Measurements from ENCODE around the gene MFSD1. TPM values are rescaled to one million over a fixed set of nuclear protein-coding genes. Genes with fewer than 3 reads are reported as not detected.

MFSD1 gene
- total RNA-seq, 1 experiment from 2014 or later, result 50.7 TPM

GRCh38 chr3:158769549-158769948 lies 32.3 kb upstream of the MFSD1 start:
- H3K27ac ChIP-seq (ENCODE audit: low read length), result peak overlapping the region; percentile 65; the same call in 1 of the 2 replicates
- no peaks in the 10 kb centered on the region for H3K36me3 ChIP-seq (ENCODE audit: control insufficient read depth, insufficient read depth, low read length)
- DNase-seq (ENCODE audit: low read depth, low spot score) (no peak), ATAC-seq (no peak)
- ChIA-PET POLR2A (no interaction called here), CTCF (no interaction called here)
- peaks cover 24% of the 10 kb centered on the region for H3K4me1 ChIP-seq (ENCODE audit: control insufficient read depth, insufficient read depth, low read length)
- H3K9me3 ChIP-seq (ENCODE audit: control insufficient read depth, insufficient read depth, low read depth, low read length), result no peaks in the 10 kb centered on the region
- intact Hi-C loops (cut with micrococcal nuclease; ENCODE audit: unreplicated experiment) (no loop called here), in situ Hi-C loops (cut with HindIII; ENCODE audit: low pct_unique_long_range_greater_than_20kb, low sequenced_read_pairs) (no loop called here)
- TF ChIP-seq SIN3A (IDR thresholded peaks at IDR 0.05; ENCODE audit: borderline replicate concordance, insufficient read depth, low read depth, low read length) (no peak), TCF7L2 (IDR thresholded peaks at IDR 0.05; ENCODE audit: low read depth, low read length) (no peak), POLR2AphosphoS5 (IDR thresholded peaks at IDR 0.05; ENCODE audit: low read depth, low read length) (no peak)
- TF ChIP-seq, protein P1, sequence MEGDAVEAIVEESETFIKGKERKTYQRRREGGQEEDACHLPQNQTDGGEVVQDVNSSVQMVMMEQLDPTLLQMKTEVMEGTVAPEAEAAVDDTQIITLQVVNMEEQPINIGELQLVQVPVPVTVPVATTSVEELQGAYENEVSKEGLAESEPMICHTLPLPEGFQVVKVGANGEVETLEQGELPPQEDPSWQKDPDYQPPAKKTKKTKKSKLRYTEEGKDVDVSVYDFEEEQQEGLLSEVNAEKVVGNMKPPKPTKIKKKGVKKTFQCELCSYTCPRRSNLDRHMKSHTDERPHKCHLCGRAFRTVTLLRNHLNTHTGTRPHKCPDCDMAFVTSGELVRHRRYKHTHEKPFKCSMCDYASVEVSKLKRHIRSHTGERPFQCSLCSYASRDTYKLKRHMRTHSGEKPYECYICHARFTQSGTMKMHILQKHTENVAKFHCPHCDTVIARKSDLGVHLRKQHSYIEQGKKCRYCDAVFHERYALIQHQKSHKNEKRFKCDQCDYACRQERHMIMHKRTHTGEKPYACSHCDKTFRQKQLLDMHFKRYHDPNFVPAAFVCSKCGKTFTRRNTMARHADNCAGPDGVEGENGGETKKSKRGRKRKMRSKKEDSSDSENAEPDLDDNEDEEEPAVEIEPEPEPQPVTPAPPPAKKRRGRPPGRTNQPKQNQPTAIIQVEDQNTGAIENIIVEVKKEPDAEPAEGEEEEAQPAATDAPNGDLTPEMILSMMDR (IDR thresholded peaks at IDR 0.05), result no peak
- TF ChIP-seq, protein P2, sequence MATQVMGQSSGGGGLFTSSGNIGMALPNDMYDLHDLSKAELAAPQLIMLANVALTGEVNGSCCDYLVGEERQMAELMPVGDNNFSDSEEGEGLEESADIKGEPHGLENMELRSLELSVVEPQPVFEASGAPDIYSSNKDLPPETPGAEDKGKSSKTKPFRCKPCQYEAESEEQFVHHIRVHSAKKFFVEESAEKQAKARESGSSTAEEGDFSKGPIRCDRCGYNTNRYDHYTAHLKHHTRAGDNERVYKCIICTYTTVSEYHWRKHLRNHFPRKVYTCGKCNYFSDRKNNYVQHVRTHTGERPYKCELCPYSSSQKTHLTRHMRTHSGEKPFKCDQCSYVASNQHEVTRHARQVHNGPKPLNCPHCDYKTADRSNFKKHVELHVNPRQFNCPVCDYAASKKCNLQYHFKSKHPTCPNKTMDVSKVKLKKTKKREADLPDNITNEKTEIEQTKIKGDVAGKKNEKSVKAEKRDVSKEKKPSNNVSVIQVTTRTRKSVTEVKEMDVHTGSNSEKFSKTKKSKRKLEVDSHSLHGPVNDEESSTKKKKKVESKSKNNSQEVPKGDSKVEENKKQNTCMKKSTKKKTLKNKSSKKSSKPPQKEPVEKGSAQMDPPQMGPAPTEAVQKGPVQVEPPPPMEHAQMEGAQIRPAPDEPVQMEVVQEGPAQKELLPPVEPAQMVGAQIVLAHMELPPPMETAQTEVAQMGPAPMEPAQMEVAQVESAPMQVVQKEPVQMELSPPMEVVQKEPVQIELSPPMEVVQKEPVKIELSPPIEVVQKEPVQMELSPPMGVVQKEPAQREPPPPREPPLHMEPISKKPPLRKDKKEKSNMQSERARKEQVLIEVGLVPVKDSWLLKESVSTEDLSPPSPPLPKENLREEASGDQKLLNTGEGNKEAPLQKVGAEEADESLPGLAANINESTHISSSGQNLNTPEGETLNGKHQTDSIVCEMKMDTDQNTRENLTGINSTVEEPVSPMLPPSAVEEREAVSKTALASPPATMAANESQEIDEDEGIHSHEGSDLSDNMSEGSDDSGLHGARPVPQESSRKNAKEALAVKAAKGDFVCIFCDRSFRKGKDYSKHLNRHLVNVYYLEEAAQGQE (IDR thresholded peaks at IDR 0.05; ENCODE audit: insufficient read depth in 1 of 2, low read depth in 2 of 2, low read length in 1 of 2), result no peak
- BruUV-seq (replicated peaks), result no TSS peak
- no peaks in the 10 kb centered on the region for H3K27me3 ChIP-seq (ENCODE audit: control insufficient read depth, insufficient read depth, low read length)
- H3K4me3 ChIP-seq (ENCODE audit: low read depth in 2 of 2, low read length in 2 of 2), result no peak overlapping the region

DNA sequence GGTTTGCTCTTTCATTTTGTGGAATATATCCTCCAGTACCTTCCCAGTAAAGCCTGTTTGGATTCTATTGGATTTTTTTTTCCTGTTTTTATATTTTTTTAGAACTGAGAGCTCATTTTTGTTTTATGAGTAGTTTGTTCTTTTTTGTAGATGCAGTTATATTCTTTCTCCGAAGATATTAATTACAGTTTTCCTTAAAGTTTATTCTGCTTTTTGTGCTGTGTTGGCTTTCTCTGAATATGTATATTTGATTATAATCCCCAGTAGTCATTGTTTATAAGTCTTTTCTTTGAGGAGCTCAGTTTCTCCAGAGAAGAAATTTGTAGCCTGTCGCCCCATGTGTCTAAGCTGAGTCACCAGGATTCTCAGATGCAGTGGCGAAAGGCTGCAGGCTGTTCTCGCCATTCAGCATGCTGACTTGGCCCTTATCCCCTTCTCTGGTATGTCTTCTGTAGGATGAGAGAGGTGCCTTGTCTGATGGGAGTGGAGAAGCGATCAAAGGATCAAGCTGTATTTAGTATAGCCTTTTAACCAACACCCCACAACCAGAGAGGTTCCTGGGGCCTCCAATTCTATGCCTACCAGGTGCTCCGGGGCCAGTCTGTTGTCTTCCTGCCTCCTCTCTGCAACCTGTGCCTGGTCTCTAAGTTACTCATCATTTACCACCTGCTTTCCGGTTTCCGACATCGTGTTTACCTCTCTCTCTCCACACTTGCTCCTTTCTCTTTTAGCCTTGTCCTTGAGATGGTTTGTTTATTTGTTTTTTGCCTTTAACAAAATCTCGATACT lies 31.7 kb upstream of the MFSD1 start:
- Histone ChIP-seq H3K4me1 (ENCODE audit: control insufficient read depth, insufficient read depth, low read length) (peaks cover 24% of the 10 kb centered on the region), H3K9me3 (ENCODE audit: control insufficient read depth, insufficient read depth, low read depth, low read length) (no peaks in the 10 kb centered on the region), H3K36me3 (ENCODE audit: control insufficient read depth, insufficient read depth, low read length) (no peaks in the 10 kb centered on the region), H3K27me3 (ENCODE audit: control insufficient read depth, insufficient read depth, low read length) (no peaks in the 10 kb centered on the region), H3K4me3 (ENCODE audit: low read depth in 2 of 2, low read length in 2 of 2) (no peak overlapping the region), H3K27ac (ENCODE audit: low read length) (peak overlapping the region; percentile 65)
- in situ Hi-C loops (cut with HindIII; ENCODE audit: low pct_unique_long_range_greater_than_20kb, low sequenced_read_pairs), result no loop called here
- BruUV-seq (replicated peaks), result no TSS peak
- no peak for TF ChIP-seq TCF7L2 (IDR thresholded peaks at IDR 0.05; ENCODE audit: low read depth, low read length)
- TF ChIP-seq, protein P2 (IDR thresholded peaks at IDR 0.05; ENCODE audit: insufficient read depth in 1 of 2, low read depth in 2 of 2, low read length in 1 of 2), result no peak
- TF ChIP-seq POLR2AphosphoS5 (IDR thresholded peaks at IDR 0.05; ENCODE audit: low read depth, low read length), result no peak
- TF ChIP-seq SIN3A (IDR thresholded peaks at IDR 0.05; ENCODE audit: borderline replicate concordance, insufficient read depth, low read depth, low read length), result no peak
- TF ChIP-seq, protein P1 (IDR thresholded peaks at IDR 0.05), result no peak
- ChIA-PET CTCF (no interaction called here), POLR2A (no interaction called here)
- DNase-seq (ENCODE audit: low read depth, low spot score) (no peak), ATAC-seq (no peak)
- intact Hi-C loops (cut with micrococcal nuclease; ENCODE audit: unreplicated experiment), result no loop called here

All from Panc1 (cell line).